Sigmoid colon (tissue), 7 donors: ENCODE results near the gene GABRR2. TPM values are rescaled to one million over a fixed set of nuclear protein-coding genes. Genes with fewer than 3 reads are reported as not detected.

Experiments
- DNase-seq: peaks from one replicate; pipeline ENCODE4 v3.0.0-alpha.2; 2019
- H3K27ac ChIP-seq, 4 donors: fragments of 200-600 bp; sonication (generic); one replicate each; pipeline ENCODE4 v1.5.1; 2016 to 2019; ENCODE audit warnings: mild to moderate bottlenecking in 1 of 4
- H3K27me3 ChIP-seq, 3 donors: fragments of 200-600 bp; sonication (generic); one replicate each; pipeline ENCODE4 v1.5.1; 2019; ENCODE audit warnings: mild to moderate bottlenecking in 1 of 3
- H3K36me3 ChIP-seq, 4 donors: fragments of 200-600 bp; sonication (generic); one replicate each; pipeline ENCODE4 v1.5.1; 2016 to 2019
- H3K4me1 ChIP-seq, 4 donors: fragments of 200-600 bp; sonication (generic); one replicate each; pipeline ENCODE4 v1.5.1; 2017 to 2019
- H3K4me3 ChIP-seq, 4 donors: fragments of 200-600 bp; sonication (generic); one replicate each; pipeline ENCODE4 v1.5.1; 2017 to 2019; ENCODE audit warnings: mild to moderate bottlenecking in 2 of 4, moderate library complexity in 1 of 4
- H3K9me3 ChIP-seq, 4 donors: fragments of 200-600 bp in 3 of 4; sonication (generic) in 3 of 4; one replicate each; pipeline versions ENCODE4 v1.5.1 to v1.6.1; 2013 to 2019
- EP300 ChIP-seq, 4 donors: sonication (generic); formaldehyde crosslinking; IDR thresholded peaks; one replicate each; pipeline ENCODE4 v1.6.1; 2017; ENCODE audit warnings: antibody characterized with exemption in 4 of 4
- POLR2A ChIP-seq, 2 donors: fragments of 450-650 bp; IDR thresholded peaks; one replicate each; pipeline ENCODE4 v1.6.1; 2016; ENCODE audit warnings: antibody characterized with exemption in 2 of 2, mild to moderate bottlenecking in 2 of 2, moderate library complexity in 2 of 2
- POLR2AphosphoS5 ChIP-seq, 4 donors: sonication (generic); formaldehyde crosslinking; IDR thresholded peaks; one replicate each; pipeline ENCODE4 v1.6.1; 2017; ENCODE audit warnings: antibody characterized with exemption in 4 of 4
- WGBS, 2 donors: extraction: QIAGEN DNeasy Blood & Tissue Kit; methylation state at CpG; one replicate each; pipeline ENCODE4 v1.1.7; 2013; 5-methylcytosine and 5-hydroxymethylcytosine counted together
- intact Hi-C: fragments of 100-400 bp; cut with DNase I; formaldehyde crosslinking; loops from one replicate; pipeline ENCODE4 v1.15.1; 2023
- polyA plus RNA-seq, 3 donors: library from polyadenylated mRNA; stranded (reverse); fragments of 200-250 nt; gene quantifications; one replicate each; pipeline ENCODE4 v1.2.3, GENCODE V29; 2013
- total RNA-seq, 4 donors: library from RNA; depleted of rRNA; stranded (reverse); fragments of >200 nt; gene quantifications; one replicate each; pipeline ENCODE4 v1.1.0, GENCODE V29; 2016
- TF ChIP-seq, protein P1 (sequence below), 4 experiments: fragments of 450-650 bp in 3 of 4; fragments of 200-600 bp in 1 of 4; IDR thresholded peaks; one replicate each; pipeline ENCODE4 v1.5.1; 2016 to 2019; ENCODE audit warnings: antibody characterized with exemption in 4 of 4, mild to moderate bottlenecking in 3 of 4, moderate library complexity in 2 of 4
- donor health status: healthy with polysubstance abuse.
- donor health status: Bipolar disorder and iron deficiency.
- donor health status: healthy.

The GABRR2 gene
- total and polyA plus RNA-seq, 7 donors: 0.36 to 2.8 (median 0.99) TPM; not detected in 2

- no peak for TF ChIP-seq EP300 (IDR thresholded peaks at IDR 0.05)
- no peak for TF ChIP-seq POLR2AphosphoS5 (IDR thresholded peaks at IDR 0.05)
- TF ChIP-seq POLR2A (IDR thresholded peaks at IDR 0.05): no peak
- TF ChIP-seq, protein P1, sequence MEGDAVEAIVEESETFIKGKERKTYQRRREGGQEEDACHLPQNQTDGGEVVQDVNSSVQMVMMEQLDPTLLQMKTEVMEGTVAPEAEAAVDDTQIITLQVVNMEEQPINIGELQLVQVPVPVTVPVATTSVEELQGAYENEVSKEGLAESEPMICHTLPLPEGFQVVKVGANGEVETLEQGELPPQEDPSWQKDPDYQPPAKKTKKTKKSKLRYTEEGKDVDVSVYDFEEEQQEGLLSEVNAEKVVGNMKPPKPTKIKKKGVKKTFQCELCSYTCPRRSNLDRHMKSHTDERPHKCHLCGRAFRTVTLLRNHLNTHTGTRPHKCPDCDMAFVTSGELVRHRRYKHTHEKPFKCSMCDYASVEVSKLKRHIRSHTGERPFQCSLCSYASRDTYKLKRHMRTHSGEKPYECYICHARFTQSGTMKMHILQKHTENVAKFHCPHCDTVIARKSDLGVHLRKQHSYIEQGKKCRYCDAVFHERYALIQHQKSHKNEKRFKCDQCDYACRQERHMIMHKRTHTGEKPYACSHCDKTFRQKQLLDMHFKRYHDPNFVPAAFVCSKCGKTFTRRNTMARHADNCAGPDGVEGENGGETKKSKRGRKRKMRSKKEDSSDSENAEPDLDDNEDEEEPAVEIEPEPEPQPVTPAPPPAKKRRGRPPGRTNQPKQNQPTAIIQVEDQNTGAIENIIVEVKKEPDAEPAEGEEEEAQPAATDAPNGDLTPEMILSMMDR (IDR thresholded peaks at IDR 0.05): no peak
- Histone ChIP-seq H3K27ac (no peak overlapping the region), H3K4me3 (no peak overlapping the region), H3K27me3 (no peaks in the 10 kb centered on the region), H3K36me3 (no peaks in the 10 kb centered on the region), H3K4me1 (no peaks in the 10 kb centered on the region), H3K9me3 (no peaks in the 10 kb centered on the region)
- WGBS, 2 donors: 87 to 88% methylated on average over 7 of the region's 7 CpGs
- DNase-seq: no peak
- intact Hi-C loops: no loop called here
Observed at GRCh38 chr6:89250239-89250638, 64.9 kb downstream of the GABRR2 start.

DNA sequence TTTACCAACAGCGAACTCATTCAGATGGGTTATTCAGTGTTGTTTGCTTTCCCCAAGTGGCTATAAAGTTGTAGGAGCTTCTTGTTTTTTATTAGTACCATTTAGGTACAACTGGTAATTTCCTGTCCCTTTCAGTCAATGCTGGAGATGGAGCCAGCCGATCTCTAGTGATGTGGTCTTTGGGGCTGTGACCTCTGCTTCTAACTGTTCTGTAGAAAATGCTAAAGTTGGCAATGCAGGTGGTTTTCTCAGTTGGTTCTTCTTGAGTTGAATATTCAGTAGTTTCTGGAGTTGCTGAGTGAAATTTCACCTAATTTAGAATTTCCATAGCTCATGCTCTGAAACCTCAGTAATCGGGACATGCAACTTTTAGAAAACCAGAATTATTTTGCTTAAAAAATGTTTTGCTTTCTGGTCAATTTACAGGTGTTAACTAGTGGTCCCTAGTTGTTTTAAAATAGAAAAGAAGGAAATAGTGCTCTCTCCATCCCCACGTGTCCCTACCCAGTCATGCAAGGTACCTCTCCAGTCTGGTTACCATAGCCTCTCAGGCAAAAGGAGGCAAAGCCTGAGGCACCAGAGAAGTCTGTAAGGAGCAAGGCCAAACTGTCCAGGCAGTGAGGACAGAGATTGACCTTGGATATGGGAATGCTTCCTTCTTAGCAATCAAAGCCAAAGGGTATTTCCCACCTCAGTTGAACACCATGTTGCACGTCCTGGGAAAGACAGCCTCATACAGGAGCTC lies 70.7 kb downstream of the GABRR2 start:
- no peaks in the 10 kb centered on the region for H3K9me3 ChIP-seq
- TF ChIP-seq, protein P1 (IDR thresholded peaks at IDR 0.05): no peak
- TF ChIP-seq EP300 (IDR thresholded peaks at IDR 0.05): no peak
- no peak for TF ChIP-seq POLR2AphosphoS5 (IDR thresholded peaks at IDR 0.05)
- no peak for TF ChIP-seq POLR2A (IDR thresholded peaks at IDR 0.05)
- 57 to 59% methylated on average over 5 of the region's 5 CpGs for WGBS, 2 donors
- H3K4me3 ChIP-seq: no peak overlapping the region
- H3K36me3 ChIP-seq: no peaks in the 10 kb centered on the region
- DNase-seq: no peak
- intact Hi-C loops: no loop called here
- peaks cover 0 to 8% (median 0%) of the 10 kb centered on the region in 4 donors for H3K4me1 ChIP-seq
- H3K27ac ChIP-seq: no peak overlapping the region
- H3K27me3 ChIP-seq: no peaks in the 10 kb centered on the region

DNA sequence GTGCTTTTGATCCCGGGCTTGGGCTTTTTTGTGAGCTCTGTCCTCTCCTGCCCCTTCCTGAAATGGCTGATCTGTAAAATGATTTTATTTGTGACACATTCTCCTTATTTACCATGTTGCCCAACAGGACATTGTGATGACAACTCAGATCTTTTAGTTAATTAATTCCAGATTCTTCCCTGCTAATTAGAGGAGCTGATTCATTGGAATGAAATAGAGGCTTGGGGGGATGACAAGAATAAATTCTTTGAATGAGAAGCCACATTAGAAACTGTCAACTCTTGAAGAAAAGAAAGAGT lies 71.8 kb downstream of the GABRR2 start:
- Histone ChIP-seq H3K27me3 (no peaks in the 10 kb centered on the region), H3K4me1 (peaks cover 0 to 8% (median 0%) of the 10 kb centered on the region in 4 donors), H3K27ac (no peak overlapping the region), H3K4me3 (no peak overlapping the region), H3K36me3 (no peaks in the 10 kb centered on the region), H3K9me3 (no peaks in the 10 kb centered on the region)
- no peak for DNase-seq
- intact Hi-C loops: loop anchor here (2.0 kb wide), 1 partner anchor 120 kb away; no protein-coding TSS in a partner anchor
- TF ChIP-seq POLR2A (IDR thresholded peaks at IDR 0.05) (no peak), EP300 (IDR thresholded peaks at IDR 0.05) (no peak), POLR2AphosphoS5 (IDR thresholded peaks at IDR 0.05) (no peak)
- TF ChIP-seq, protein P1 (IDR thresholded peaks at IDR 0.05): no peak
- 61 to 73% methylated on average over 1 of the region's 1 CpG for WGBS, 2 donors

DNA sequence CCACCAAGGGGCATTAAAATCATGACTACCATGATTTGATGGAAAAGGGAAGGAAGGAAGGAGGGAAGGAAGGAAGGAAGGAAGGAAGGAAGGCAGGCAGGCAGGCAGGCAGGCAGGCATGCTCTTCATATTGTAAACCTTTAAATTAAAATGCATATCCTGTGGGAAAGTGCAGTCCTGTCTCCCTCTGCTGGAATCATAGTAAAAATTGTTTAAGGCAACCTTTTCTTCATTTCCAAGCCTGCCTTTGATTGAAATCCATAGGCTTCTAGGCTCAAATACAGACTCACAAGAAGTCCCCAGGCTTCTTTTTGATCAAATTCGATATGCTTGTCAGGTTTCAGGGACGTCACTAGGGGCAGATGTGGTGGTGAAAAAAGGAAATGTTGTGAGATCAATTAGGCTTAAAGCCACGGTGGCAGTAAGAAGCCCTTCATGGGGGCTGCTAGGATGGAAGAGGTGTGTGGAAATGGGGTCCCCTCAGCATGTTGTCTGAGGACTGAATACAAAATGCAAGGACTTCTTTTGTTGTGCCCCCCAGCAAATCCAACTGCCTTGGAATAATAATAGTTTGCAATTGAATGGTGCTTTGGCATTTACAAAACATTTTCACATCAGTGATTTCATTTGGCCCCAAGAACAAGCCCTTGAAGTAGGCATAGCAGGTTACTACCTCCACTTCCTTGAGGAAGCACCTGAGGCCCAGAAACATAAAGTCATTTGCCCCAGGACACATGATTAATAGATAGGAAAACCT lies 72.3 kb downstream of the GABRR2 start:
- peaks cover 0 to 8% (median 0%) of the 10 kb centered on the region in 4 donors for H3K4me1 ChIP-seq
- peak overlapping the region in 1 of 4 donors; percentile 6 for H3K27ac ChIP-seq
- H3K27me3 ChIP-seq: no peaks in the 10 kb centered on the region
- 14 to 28% methylated on average over 3 of the region's 3 CpGs for WGBS, 2 donors
- TF ChIP-seq POLR2AphosphoS5 (IDR thresholded peaks at IDR 0.05): no peak
- TF ChIP-seq, protein P1 (IDR thresholded peaks at IDR 0.05): peak; percentile 35 to 70 (median 64)
- H3K36me3 ChIP-seq: no peaks in the 10 kb centered on the region
- intact Hi-C loops: loop anchor here (1.0 to 2.0 kb wide), 2 partner anchors 120 to 260 kb away; no protein-coding TSS in a partner anchor
- no peak overlapping the region for H3K4me3 ChIP-seq
- no peak for DNase-seq
- H3K9me3 ChIP-seq: no peaks in the 10 kb centered on the region
